ENCODE results near the gene ABL1.

The ABL1 gene

GRCh38 chr9:130870491-130871381 is 35.7 kb downstream of the ABL1 start:
- Histone ChIP-seq H3K4me3 (ENCODE audit: low read depth in 1 of 2, low read length in 2 of 2) (no peak overlapping the region), H3K4me1 (ENCODE audit: insufficient read depth, low read length) (no peaks in the 10 kb centered on the region), H3K79me2 (ENCODE audit: insufficient read depth, low read length) (peaks cover 21% of the 10 kb centered on the region), H3K9me3 (ENCODE audit: insufficient read depth, low read length, severe bottlenecking) (no peaks in the 10 kb centered on the region), H3K36me3 (ENCODE audit: insufficient read depth, low read length) (peaks cover 84% of the 10 kb centered on the region), H3K9ac (ENCODE audit: low read depth, low read length) (no peak overlapping the region), H3K4me2 (ENCODE audit: insufficient read depth, low read length) (no peak overlapping the region), H2AFZ (ENCODE audit: low read depth, low read length) (no peak overlapping the region), H3K27ac (ENCODE audit: low read length) (no peak overlapping the region), H3K27me3 (ENCODE audit: insufficient read depth, low read length, poor library complexity) (no peaks in the 10 kb centered on the region), H4K20me1 (ENCODE audit: insufficient read depth, low read length) (peaks cover 35% of the 10 kb centered on the region)
- no peak for DNase-seq
- TF ChIP-seq EZH2 (IDR thresholded peaks at IDR 0.05; ENCODE audit: borderline replicate concordance, low read depth, low read length, severe bottlenecking) = no peak
- TF ChIP-seq CTCF (IDR thresholded peaks at IDR 0.05; ENCODE audit: borderline replicate concordance, extremely low read depth, low read length, poor library complexity, severe bottlenecking) = no peak
- no peak for ATAC-seq (ENCODE audit: insufficient read depth, low read depth)

- no peak overlapping the region for H3K4me3 ChIP-seq (ENCODE audit: low read depth in 1 of 2, low read length in 2 of 2)
- H3K9me3 ChIP-seq (ENCODE audit: insufficient read depth, low read length, severe bottlenecking) = no peaks in the 10 kb centered on the region
- peaks cover 16% of the 10 kb centered on the region for H3K79me2 ChIP-seq (ENCODE audit: insufficient read depth, low read length)
- ATAC-seq (ENCODE audit: insufficient read depth, low read depth) (no peak), DNase-seq (no peak)
- H3K9ac ChIP-seq (ENCODE audit: low read depth, low read length) = no peak overlapping the region
- H3K4me1 ChIP-seq (ENCODE audit: insufficient read depth, low read length) = no peaks in the 10 kb centered on the region
- H3K27ac ChIP-seq (ENCODE audit: low read length) = no peak overlapping the region
- H2AFZ ChIP-seq (ENCODE audit: low read depth, low read length) = no peak overlapping the region
- H3K4me2 ChIP-seq (ENCODE audit: insufficient read depth, low read length) = no peak overlapping the region
- H3K36me3 ChIP-seq (ENCODE audit: insufficient read depth, low read length) = peaks cover 81% of the 10 kb centered on the region
- no peak for TF ChIP-seq CTCF (IDR thresholded peaks at IDR 0.05; ENCODE audit: borderline replicate concordance, extremely low read depth, low read length, poor library complexity, severe bottlenecking)
- TF ChIP-seq EZH2 (IDR thresholded peaks at IDR 0.05; ENCODE audit: borderline replicate concordance, low read depth, low read length, severe bottlenecking) = no peak
- no peaks in the 10 kb centered on the region for H3K27me3 ChIP-seq (ENCODE audit: insufficient read depth, low read length, poor library complexity)
- H4K20me1 ChIP-seq (ENCODE audit: insufficient read depth, low read length) = peaks cover 31% of the 10 kb centered on the region
Observed at GRCh38 chr9:130871395-130872062, 36.5 kb downstream of the ABL1 start.

GRCh38 chr9:130872093-130872492 is 37.0 kb downstream of the ABL1 start:
- no peak overlapping the region for H3K4me3 ChIP-seq (ENCODE audit: low read depth in 1 of 2, low read length in 2 of 2)
- H3K27ac ChIP-seq (ENCODE audit: low read length) = no peak overlapping the region
- no peaks in the 10 kb centered on the region for H3K27me3 ChIP-seq (ENCODE audit: insufficient read depth, low read length, poor library complexity)
- H4K20me1 ChIP-seq (ENCODE audit: insufficient read depth, low read length) = peaks cover 27% of the 10 kb centered on the region
- H3K79me2 ChIP-seq (ENCODE audit: insufficient read depth, low read length) = peaks cover 10% of the 10 kb centered on the region
- no peak overlapping the region for H2AFZ ChIP-seq (ENCODE audit: low read depth, low read length)
- no peaks in the 10 kb centered on the region for H3K9me3 ChIP-seq (ENCODE audit: insufficient read depth, low read length, severe bottlenecking)
- H3K4me2 ChIP-seq (ENCODE audit: insufficient read depth, low read length) = no peak overlapping the region
- DNase-seq (no peak), ATAC-seq (ENCODE audit: insufficient read depth, low read depth) (no peak)
- TF ChIP-seq CTCF (IDR thresholded peaks at IDR 0.05; ENCODE audit: borderline replicate concordance, extremely low read depth, low read length, poor library complexity, severe bottlenecking) (no peak), EZH2 (IDR thresholded peaks at IDR 0.05; ENCODE audit: borderline replicate concordance, low read depth, low read length, severe bottlenecking) (no peak)
- no peak overlapping the region for H3K9ac ChIP-seq (ENCODE audit: low read depth, low read length)
- H3K36me3 ChIP-seq (ENCODE audit: insufficient read depth, low read length) = peaks cover 79% of the 10 kb centered on the region
- H3K4me1 ChIP-seq (ENCODE audit: insufficient read depth, low read length) = no peaks in the 10 kb centered on the region
